Vagina (tissue), 2 donors: Measurements from ENCODE around the gene FCGR2B. TPM values are rescaled to one million over a fixed set of nuclear protein-coding genes. Genes with fewer than 3 reads are reported as not detected.

Source experiments
- DNase-seq, 2 donors: peaks; one replicate each; pipeline ENCODE4 v3.0.0-alpha.2; 2017; ENCODE audit errors: extremely low spot score in 2 of 2
- H3K27ac ChIP-seq: fragments of 200-600 bp; sonication (generic); one replicate; pipeline ENCODE4 v1.5.1; 2019
- H3K27me3 ChIP-seq: fragments of 200-600 bp; sonication (generic); one replicate; pipeline ENCODE4 v1.5.1; 2019
- H3K36me3 ChIP-seq, 2 donors: fragments of 200-600 bp; sonication (generic); one replicate each; pipeline ENCODE4 v1.5.1; 2017 to 2019
- H3K4me1 ChIP-seq: fragments of 200-600 bp; sonication (generic); one replicate; pipeline ENCODE4 v1.5.1; 2019
- H3K4me3 ChIP-seq, 2 donors: fragments of 200-600 bp; sonication (generic); 1 replicate in 1 of 2; 2 replicates in 1 of 2; pipeline ENCODE4 v1.5.1; 2016 to 2019
- H3K9me3 ChIP-seq: fragments of 200-600 bp; sonication (generic); one replicate; pipeline ENCODE4 v1.5.1; 2019
- CTCF ChIP-seq, 3 experiments: fragments of 450-650 bp in 2 of 3; fragments of 200-600 bp in 1 of 3; sonication (generic) in 1 of 3; IDR thresholded peaks; one replicate each; pipeline ENCODE4 v1.5.1; 2017 to 2019; ENCODE audit warnings: antibody characterized with exemption in 3 of 3, mild to moderate bottlenecking in 2 of 3, moderate library complexity in 2 of 3
- POLR2A ChIP-seq, 2 donors: fragments of 450-650 bp; IDR thresholded peaks; one replicate each; pipeline ENCODE4 v1.6.1; 2017; ENCODE audit warnings: antibody characterized with exemption in 2 of 2, mild to moderate bottlenecking in 2 of 2, moderate library complexity in 2 of 2
- POLR2AphosphoS5 ChIP-seq, 2 donors: sonication (generic); formaldehyde crosslinking; IDR thresholded peaks; one replicate each; pipeline ENCODE4 v1.9.0; 2017; ENCODE audit warnings: antibody characterized with exemption in 2 of 2, mild to moderate bottlenecking in 2 of 2, low read depth in 1 of 2; ENCODE audit not compliant: insufficient read depth in 1 of 2
- intact Hi-C: fragments of 100-400 bp; cut with DNase I; formaldehyde crosslinking; loops from one replicate; pipeline ENCODE4 v1.15.1; 2023
- total RNA-seq: library from RNA; depleted of rRNA; stranded (reverse); fragments of >200 nt; gene quantifications from one replicate; pipeline ENCODE4 v1.2.3, GENCODE V29; 2016

FCGR2B gene
- total RNA-seq, 1 donor from 2014 or later, result 10.3 TPM

DNA sequence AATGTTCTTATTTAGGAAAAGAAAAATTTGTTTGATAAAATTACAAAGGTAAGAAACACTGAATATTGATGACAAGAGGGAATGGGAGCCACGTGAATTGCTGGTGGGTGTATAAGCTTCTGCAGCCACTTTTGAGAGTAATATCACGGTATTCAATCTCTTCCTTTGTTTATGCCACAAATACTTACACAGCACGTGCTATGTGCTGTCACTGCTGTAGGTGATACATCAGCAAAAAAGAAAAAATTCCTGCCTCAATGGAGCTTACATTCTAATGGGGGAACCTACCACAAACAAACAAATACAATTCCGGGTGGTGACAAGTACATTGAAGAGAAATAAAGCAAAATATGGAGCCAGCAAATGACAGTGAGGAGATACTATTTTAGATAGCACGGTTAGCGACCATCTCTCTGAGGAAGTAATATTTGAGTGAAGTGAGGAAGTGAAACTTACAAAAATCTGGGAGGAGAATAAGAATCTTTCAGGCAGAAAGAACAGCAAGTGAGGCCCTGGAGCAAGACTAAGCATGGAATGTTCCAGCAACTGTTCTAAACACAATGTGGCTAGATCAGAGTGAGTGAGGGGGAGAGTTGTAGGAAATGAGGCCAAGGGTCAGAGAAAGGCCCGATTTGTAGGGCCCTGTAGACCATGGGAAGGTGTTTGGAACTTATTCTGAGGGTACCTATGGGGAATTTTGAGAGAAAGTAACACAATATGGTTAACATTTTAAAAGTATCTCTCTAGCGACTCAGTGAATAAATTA, 55.8 kb downstream of the FCGR2B start:
- DNase-seq, result no peak
- Histone ChIP-seq H3K27ac (no peak overlapping the region), H3K27me3 (no peaks in the 10 kb centered on the region), H3K9me3 (no peaks in the 10 kb centered on the region), H3K4me3 (no peak overlapping the region), H3K36me3 (no peaks in the 10 kb centered on the region), H3K4me1 (no peaks in the 10 kb centered on the region)
- TF ChIP-seq POLR2A (IDR thresholded peaks at IDR 0.05) (no peak), POLR2AphosphoS5 (IDR thresholded peaks at IDR 0.05; ENCODE audit: insufficient read depth in 1 of 2, low read depth in 1 of 2) (no peak), CTCF (IDR thresholded peaks at IDR 0.05) (no peak)
- intact Hi-C loops, result no loop called here

GRCh38 chr1:161719325-161719611, 56.3 kb downstream of the FCGR2B start:
- no peak overlapping the region for H3K27ac ChIP-seq
- no peaks in the 10 kb centered on the region for H3K9me3 ChIP-seq
- no peaks in the 10 kb centered on the region for H3K36me3 ChIP-seq
- H3K4me3 ChIP-seq, result no peak overlapping the region
- DNase-seq, result no peak
- no peaks in the 10 kb centered on the region for H3K27me3 ChIP-seq
- intact Hi-C loops, result no loop called here
- TF ChIP-seq POLR2AphosphoS5 (IDR thresholded peaks at IDR 0.05; ENCODE audit: insufficient read depth in 1 of 2, low read depth in 1 of 2), result no peak
- no peak for TF ChIP-seq POLR2A (IDR thresholded peaks at IDR 0.05)
- no peak for TF ChIP-seq CTCF (IDR thresholded peaks at IDR 0.05)
- H3K4me1 ChIP-seq, result no peaks in the 10 kb centered on the region

DNA sequence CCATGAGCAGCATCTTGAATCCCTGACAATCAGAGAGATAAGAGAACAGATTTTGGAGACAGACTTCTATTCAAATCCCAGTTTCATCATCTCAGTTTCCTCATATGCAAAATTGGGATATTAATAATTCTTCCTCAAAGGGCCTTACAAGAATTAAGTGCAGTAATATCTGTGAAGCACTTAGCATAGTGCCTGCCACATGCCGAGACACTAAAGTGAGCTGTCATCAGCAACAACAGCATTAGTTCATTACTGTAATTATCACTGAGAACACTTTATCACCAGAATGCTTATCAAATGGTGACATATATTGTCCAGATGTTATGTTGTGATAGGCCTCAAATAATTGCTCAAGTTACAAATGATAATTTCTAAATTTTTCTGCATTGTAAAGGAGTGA, 57.5 kb downstream of the FCGR2B start:
- no peak overlapping the region for H3K27ac ChIP-seq
- H3K36me3 ChIP-seq, result no peaks in the 10 kb centered on the region
- DNase-seq, result no peak
- intact Hi-C loops, result no loop called here
- H3K27me3 ChIP-seq, result no peaks in the 10 kb centered on the region
- TF ChIP-seq POLR2AphosphoS5 (IDR thresholded peaks at IDR 0.05; ENCODE audit: insufficient read depth in 1 of 2, low read depth in 1 of 2) (no peak), POLR2A (IDR thresholded peaks at IDR 0.05) (no peak), CTCF (IDR thresholded peaks at IDR 0.05) (no peak)
- peaks cover 2% of the 10 kb centered on the region for H3K4me1 ChIP-seq
- no peaks in the 10 kb centered on the region for H3K9me3 ChIP-seq
- H3K4me3 ChIP-seq, result no peak overlapping the region

DNA sequence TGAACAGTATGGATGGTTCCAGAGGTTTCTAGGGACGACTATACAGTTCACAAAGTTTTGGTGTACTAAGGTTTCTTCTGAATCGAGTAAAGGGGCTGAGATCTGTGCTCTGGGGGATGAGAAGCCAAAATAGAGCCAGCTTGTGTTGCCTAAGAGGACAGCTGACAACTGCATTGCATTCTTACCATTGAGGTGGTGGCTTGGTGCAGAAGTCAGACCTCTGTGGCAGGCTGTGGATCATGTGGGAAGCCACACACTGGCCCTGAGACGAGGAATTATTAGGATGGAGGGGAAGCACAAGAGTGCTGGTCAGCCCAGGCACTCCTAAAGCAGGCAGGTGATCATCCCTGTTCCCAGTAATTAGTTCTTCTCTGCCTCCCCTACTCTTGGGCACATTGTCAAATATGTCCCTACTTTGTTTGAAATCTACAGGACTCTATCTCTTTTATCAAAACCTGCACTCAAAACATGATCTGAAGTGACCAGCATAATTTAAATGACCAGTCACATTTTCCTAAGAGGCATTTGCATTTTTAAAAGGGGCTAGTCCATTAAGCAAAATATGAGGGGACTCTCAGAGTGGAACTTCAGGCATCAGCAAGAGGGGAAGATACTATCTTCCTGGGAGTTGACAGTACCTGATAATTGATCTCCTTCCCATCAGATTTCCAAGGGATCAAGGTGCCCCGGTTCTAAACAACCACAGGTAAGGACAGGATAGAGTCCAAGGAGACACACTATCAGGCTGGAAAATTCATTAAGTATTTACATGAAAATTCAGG, 58.2 kb downstream of the FCGR2B start, which contains the start of gene FCRLB:
TSS of gene FCRLB (plus strand) at position 589 of the 782 bp plus-strand sequence. CDS start 1,129 bp downstream, outside the sequence.
- DNase-seq, result no peak
- no peak for TF ChIP-seq CTCF (IDR thresholded peaks at IDR 0.05)
- no peak for TF ChIP-seq POLR2A (IDR thresholded peaks at IDR 0.05)
- no peak for TF ChIP-seq POLR2AphosphoS5 (IDR thresholded peaks at IDR 0.05; ENCODE audit: insufficient read depth in 1 of 2, low read depth in 1 of 2)
- Histone ChIP-seq H3K36me3 (no peaks in the 10 kb centered on the region), H3K4me1 (peaks cover 9% of the 10 kb centered on the region), H3K4me3 (no peak within 1 kb of the TSS), H3K27me3 (no peaks in the 10 kb centered on the region), H3K9me3 (no peaks in the 10 kb centered on the region), H3K27ac (no peak within 1 kb of the TSS)
- intact Hi-C loops, result no loop called here
